GM21723 (cell line): ENCODE results near the gene HYAL2.
"Not testable (repeated sequence)": the region's sequence is repeated elsewhere in the genome, so short reads cannot be mapped to it uniquely, and the experiment has no call there.

ENCODE experiments used
- ATAC-seq: cut with Tn5 transposase; IDR thresholded peaks from one replicate; pipeline ENCODE4 v1.9.1; 2021; ENCODE audit warnings: mild to moderate bottlenecking, moderate library complexity; ENCODE audit not compliant: unreplicated experiment

Gene HYAL2

GRCh38 chr3:50272911-50273688 lies 49.4 kb downstream of the HYAL2 start:
- ATAC-seq, result peak; percentile 88

- not testable (repeated sequence) for ATAC-seq
Observed at GRCh38 chr3:50272538-50272910, 50.0 kb downstream of the HYAL2 start.

- ATAC-seq, result no peak
Observed at GRCh38 chr3:50271314-50271936, 51.1 kb downstream of the HYAL2 start.

GRCh38 chr3:50270422-50271224 lies 51.9 kb downstream of the HYAL2 start:
- no peak for ATAC-seq

GRCh38 chr3:50269977-50270413 lies 52.5 kb downstream of the HYAL2 start:
- ATAC-seq, result no peak

GRCh38 chr3:50269460-50269859 lies 53.1 kb downstream of the HYAL2 start:
- no peak for ATAC-seq

GRCh38 chr3:50268703-50269451 lies 53.7 kb downstream of the HYAL2 start, which contains the start of gene SEMA3B:
Gene SEMA3B (plus strand): TSS chr3:50269147. CDS start chr3:50269241, 94 bp downstream.
- ATAC-seq, result no peak

GRCh38 chr3:50268276-50268675 lies 54.3 kb downstream of the HYAL2 start:
- ATAC-seq, result no peak
